HG03159 (cell line): Measurements from ENCODE around the gene DHRS11.

Experiments
- ATAC-seq: cut with Tn5 transposase; IDR thresholded peaks from one replicate; pipeline ENCODE4 v1.9.1; 2021; ENCODE audit warnings: mild to moderate bottlenecking, moderate library complexity; ENCODE audit not compliant: unreplicated experiment

Gene DHRS11

GRCh38 chr17:36647636-36648035 lies 56.0 kb downstream of the DHRS11 start:
- ATAC-seq: no peak

GRCh38 chr17:36650096-36650775 lies 58.6 kb downstream of the DHRS11 start:
- ATAC-seq: no peak
